Activated CD8-positive, alpha-beta memory T cell treated with anti-CD3 and anti-CD28 coated beads for 24 hours (primary cell): ENCODE data around the gene APRT.

ENCODE experiments used
- DNase-seq: peaks from one replicate; pipeline ENCODE4 v3.0.0-alpha.2; 2020

APRT gene

GRCh38 chr16:88770461-88771293 lies 41.1 kb downstream of the APRT start:
- peak; percentile 75 for DNase-seq

- DNase-seq: peak; percentile 66
Observed at GRCh38 chr16:88769617-88770460, 41.9 kb downstream of the APRT start.

GRCh38 chr16:88768071-88768783 lies 43.5 kb downstream of the APRT start:
- DNase-seq: no peak

- DNase-seq: no peak
Observed at GRCh38 chr16:88767546-88768070, 44.1 kb downstream of the APRT start.

- no peak for DNase-seq
Observed at GRCh38 chr16:88766975-88767374, 44.8 kb downstream of the APRT start.

GRCh38 chr16:88764913-88765349 lies 46.8 kb downstream of the APRT start:
- DNase-seq: no peak

- no peak for DNase-seq
Observed at GRCh38 chr16:88764080-88764479, 47.6 kb downstream of the APRT start.

GRCh38 chr16:88763502-88764053 lies 48.1 kb downstream of the APRT start:
- DNase-seq: no peak

GRCh38 chr16:88762941-88763340 lies 48.8 kb downstream of the APRT start:
- no peak for DNase-seq

- no peak for DNase-seq
Observed at GRCh38 chr16:88762258-88762870, 49.4 kb downstream of the APRT start.

- no peak for DNase-seq
Observed at GRCh38 chr16:88761830-88762229, 49.9 kb downstream of the APRT start.

- no peak for DNase-seq
Observed at GRCh38 chr16:88761143-88761534, 50.6 kb downstream of the APRT start.

GRCh38 chr16:88760424-88761142 lies 51.1 kb downstream of the APRT start:
- DNase-seq: no peak

- DNase-seq: no peak
Observed at GRCh38 chr16:88759976-88760350, 51.8 kb downstream of the APRT start.
